T-helper 17 cell (primary cell): Measurements from ENCODE around the gene GNE. TPM values are rescaled to one million over a fixed set of nuclear protein-coding genes. Genes with fewer than 3 reads are reported as not detected.
A peak's percentile ranks its signal among the peaks of the same experiment; 100 is the strongest.
"Not testable (repeated sequence)": the region's sequence is repeated elsewhere in the genome, so short reads cannot be mapped to it uniquely, and the experiment has no call there.

Experiments
- ATAC-seq: fragments of 150-1000 bp; cut with Tn5 transposase; 2 replicates; pipeline ENCODE4 v1.10.0; 2021; ENCODE audit warnings: mild to moderate bottlenecking, moderate library complexity
- DNase-seq, 3 donors: peaks; one replicate each; pipeline versions ENCODE4 v3.0.0 to v3.0.0-alpha.2; 2020 to 2021
- H3K9me3 ChIP-seq: one replicate; pipeline ENCODE4 v1.7.0; 2013; ENCODE audit warnings: low read length, mild to moderate bottlenecking; ENCODE audit not compliant: control insufficient read depth, poor library complexity, severe bottlenecking
- H3K27ac Mint-ChIP-seq: one replicate; pipeline ENCODE4 v1.8.0; 2022; ENCODE audit warnings: mild to moderate bottlenecking, moderate library complexity, mixed read lengths
- H3K27me3 Mint-ChIP-seq: one replicate; pipeline ENCODE4 v1.8.0; 2022; ENCODE audit warnings: mixed read lengths
- H3K36me3 Mint-ChIP-seq: one replicate; pipeline ENCODE4 v1.8.0; 2022; ENCODE audit warnings: low read depth, mixed read lengths
- H3K4me1 Mint-ChIP-seq: one replicate; pipeline ENCODE4 v1.8.0; 2022; ENCODE audit warnings: mild to moderate bottlenecking, mixed read lengths
- H3K4me3 Mint-ChIP-seq: one replicate; pipeline ENCODE4 v1.8.0; 2022; ENCODE audit warnings: mild to moderate bottlenecking, moderate library complexity, mixed read lengths
- total RNA-seq, 4 donors: library from RNA in 2 of 4; stranded (reverse) in 2 of 4; gene quantifications; one replicate each; pipeline ENCODE4 v1.2.3 and lab custom pipeline; 2022 to 2026

GNE gene
- total RNA-seq, 2 donors from 2014 or later: 13.3 to 15.4 TPM

DNA sequence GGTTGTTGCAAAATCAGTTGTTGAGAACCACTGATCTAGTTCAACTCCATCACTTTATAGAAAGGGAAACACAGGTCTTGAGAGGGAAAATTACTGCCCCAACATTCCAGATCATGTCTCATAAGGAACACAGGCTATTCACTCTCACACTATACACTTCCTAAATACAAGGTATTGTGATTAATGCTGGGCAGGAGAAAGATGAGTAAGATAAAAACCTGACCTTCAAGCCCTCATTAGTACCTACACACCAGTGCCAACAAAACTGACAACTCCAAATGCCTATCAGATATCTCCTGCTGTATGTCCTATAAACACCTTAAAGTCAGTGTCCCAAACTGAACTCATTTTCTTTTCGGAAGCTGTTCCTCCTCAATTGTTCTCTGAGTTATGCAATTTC, 8.2 kb downstream of the GNE start:
- H3K27ac Mint-ChIP-seq: no peak overlapping the region
- no peak for ATAC-seq
- H3K4me3 Mint-ChIP-seq: no peak overlapping the region
- H3K4me1 Mint-ChIP-seq: peaks cover 7% of the 10 kb centered on the region
- H3K27me3 Mint-ChIP-seq: no peaks in the 10 kb centered on the region
- no peaks in the 10 kb centered on the region for H3K9me3 ChIP-seq
- peaks cover 2% of the 10 kb centered on the region for H3K36me3 Mint-ChIP-seq
- no peak for DNase-seq

DNA sequence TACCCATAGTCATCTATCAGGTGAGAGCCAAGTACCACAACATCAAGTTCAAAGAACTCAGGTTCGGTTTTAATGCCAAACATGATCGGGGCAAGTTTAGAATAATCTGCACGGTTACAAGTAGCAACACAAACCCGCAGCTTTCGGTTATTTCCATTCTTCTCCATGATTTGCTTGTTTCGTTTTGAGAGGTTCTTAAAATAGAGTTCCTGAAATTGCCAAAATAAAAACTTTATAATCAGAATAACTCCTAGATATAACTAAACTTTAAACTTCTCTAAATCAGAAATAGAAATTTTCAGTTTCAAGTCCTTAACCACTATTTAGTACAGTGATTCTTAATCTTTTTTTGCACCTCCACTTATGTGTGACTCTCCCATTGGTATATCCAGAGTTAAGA, 9.1 kb downstream of the GNE start:
- DNase-seq: no peak
- Mint-ChIP-seq H3K4me1 (peaks cover 7% of the 10 kb centered on the region), H3K36me3 (peaks cover 2% of the 10 kb centered on the region), H3K4me3 (no peak overlapping the region), H3K27me3 (no peaks in the 10 kb centered on the region), H3K27ac (no peak overlapping the region)
- H3K9me3 ChIP-seq: no peaks in the 10 kb centered on the region
- ATAC-seq: no peak

DNA sequence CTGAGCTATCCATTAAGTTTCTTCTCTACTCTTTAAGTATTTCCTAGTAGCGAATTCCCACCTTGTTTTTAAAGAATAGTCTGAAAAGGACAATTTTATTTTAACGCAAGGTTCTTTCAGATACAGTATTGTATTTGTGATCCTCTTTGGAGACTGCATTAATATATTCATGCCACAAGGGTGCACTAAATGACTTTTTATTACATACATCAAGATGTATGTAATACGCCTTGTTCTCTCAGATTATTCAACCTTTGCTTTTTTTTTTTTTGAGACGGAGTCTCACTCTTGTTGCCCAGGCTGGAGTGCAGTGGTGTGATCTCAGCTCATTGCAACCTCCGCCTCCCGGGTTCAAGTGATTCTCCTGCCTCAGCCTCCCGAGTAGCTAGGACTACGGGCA, 10.2 kb downstream of the GNE start:
- not testable (repeated sequence) for DNase-seq, H3K4me1 Mint-ChIP-seq, H3K9me3 ChIP-seq, H3K27me3 Mint-ChIP-seq, H3K4me3 Mint-ChIP-seq, H3K27ac Mint-ChIP-seq, H3K36me3 Mint-ChIP-seq
- peak; percentile 89 for ATAC-seq

DNA sequence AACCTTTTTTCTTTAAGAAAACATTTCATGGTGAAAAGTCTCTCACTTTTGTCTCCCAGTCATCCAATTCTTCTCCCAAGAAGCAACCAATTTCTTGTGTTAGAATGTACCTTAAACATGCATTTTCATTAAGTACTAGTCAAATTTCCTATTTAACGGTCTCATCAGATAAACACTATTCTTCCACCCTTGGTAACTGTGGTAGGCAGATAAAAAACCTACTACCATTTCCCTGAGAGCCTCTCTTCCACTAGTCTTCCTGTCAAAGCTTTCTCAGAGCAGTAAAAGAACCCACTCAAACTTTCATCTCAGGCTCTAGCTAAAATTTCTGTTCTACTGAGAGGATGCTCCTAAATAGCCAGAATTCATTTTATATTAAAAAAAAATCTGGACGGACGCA, 10.9 kb downstream of the GNE start:
- DNase-seq: no peak
- no peaks in the 10 kb centered on the region for H3K9me3 ChIP-seq
- Mint-ChIP-seq H3K27me3 (no peaks in the 10 kb centered on the region), H3K4me1 (peaks cover 7% of the 10 kb centered on the region), H3K27ac (no peak overlapping the region), H3K4me3 (no peak overlapping the region), H3K36me3 (peaks cover 2% of the 10 kb centered on the region)
- no peak for ATAC-seq

DNA sequence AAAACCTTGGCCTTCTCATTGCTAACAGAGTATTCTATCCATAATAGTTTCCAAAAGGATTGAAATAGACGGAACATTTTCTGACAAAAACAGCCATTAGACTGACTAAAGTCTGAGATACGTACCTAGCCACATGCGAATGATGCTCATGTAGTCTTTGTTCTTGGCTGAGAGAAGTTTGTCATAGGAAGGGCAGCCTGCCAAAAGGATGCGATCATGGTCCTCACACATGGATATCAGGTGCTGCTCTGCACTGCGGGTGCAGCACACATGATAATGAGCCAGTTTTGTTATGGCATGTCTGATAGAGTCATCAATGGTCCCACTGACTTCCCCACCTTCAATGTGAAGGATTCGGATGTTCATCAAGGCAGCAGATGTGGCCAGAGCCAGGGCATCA, 12.3 kb downstream of the GNE start:
- Mint-ChIP-seq H3K27me3 (no peaks in the 10 kb centered on the region), H3K4me3 (no peak overlapping the region), H3K4me1 (peaks cover 5% of the 10 kb centered on the region), H3K27ac (no peak overlapping the region), H3K36me3 (peaks cover 2% of the 10 kb centered on the region)
- ATAC-seq (no peak), DNase-seq (no peak)
- H3K9me3 ChIP-seq: no peaks in the 10 kb centered on the region

DNA sequence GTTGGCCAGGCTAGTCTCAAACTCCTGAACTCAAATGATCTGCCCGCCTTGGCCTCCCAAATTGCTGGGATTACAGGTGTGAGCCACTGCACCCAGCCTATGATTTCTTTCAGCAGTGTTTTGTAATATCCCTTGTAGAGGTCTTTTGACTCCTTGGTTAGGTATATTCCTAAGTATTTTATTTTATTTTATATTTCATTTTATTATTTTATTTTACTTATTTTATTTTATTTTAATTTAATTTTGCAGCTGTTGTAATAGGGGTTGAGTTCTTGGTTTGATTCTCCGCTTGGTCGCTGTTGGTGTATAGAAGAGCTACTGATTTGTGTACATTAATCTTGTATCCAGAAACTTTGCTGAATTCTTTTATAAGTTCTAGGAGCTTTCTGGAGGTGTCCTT, 18.6 kb downstream of the GNE start:
- not testable (repeated sequence) for H3K36me3 Mint-ChIP-seq, H3K27ac Mint-ChIP-seq, ATAC-seq

GRCh38 chr9:36239205-36239604, 19.0 kb downstream of the GNE start:
- not testable (repeated sequence) for H3K27ac Mint-ChIP-seq, H3K27me3 Mint-ChIP-seq, DNase-seq, H3K4me3 Mint-ChIP-seq, H3K36me3 Mint-ChIP-seq, ATAC-seq, H3K9me3 ChIP-seq, H3K4me1 Mint-ChIP-seq

More for the DNA sequence above, 18.6 kb downstream of the GNE start:
- not testable (repeated sequence) for H3K27me3 Mint-ChIP-seq, DNase-seq, H3K4me1 Mint-ChIP-seq, H3K9me3 ChIP-seq, H3K4me3 Mint-ChIP-seq

GRCh38 chr9:36237230-36237629, 21.0 kb downstream of the GNE start:
- ATAC-seq (no peak), DNase-seq (no peak)
- no peaks in the 10 kb centered on the region for H3K9me3 ChIP-seq
- Mint-ChIP-seq H3K27me3 (no peaks in the 10 kb centered on the region), H3K4me3 (no peak overlapping the region), H3K36me3 (peaks cover 5% of the 10 kb centered on the region), H3K27ac (no peak overlapping the region), H3K4me1 (peaks cover 14% of the 10 kb centered on the region)

DNA sequence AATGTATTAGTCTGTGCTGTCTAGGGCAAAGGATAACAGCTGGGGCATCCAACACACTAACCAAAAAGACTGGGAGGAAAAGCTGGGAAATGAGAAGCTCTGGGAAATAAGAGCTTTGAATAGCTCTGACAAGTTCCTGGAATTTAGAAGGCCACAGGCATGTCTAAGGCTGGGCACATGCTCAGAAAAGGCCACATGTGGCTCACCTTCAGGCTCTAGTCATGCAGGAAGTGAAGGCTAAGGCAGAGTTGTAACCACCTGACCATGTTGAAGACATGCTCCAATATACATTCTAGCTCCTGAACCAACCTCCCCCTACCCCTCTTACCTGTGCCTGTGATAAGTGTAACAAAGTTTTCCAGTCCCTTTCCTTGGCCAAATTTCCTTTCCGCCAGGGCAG, 35.8 kb downstream of the GNE start:
- DNase-seq (no peak), ATAC-seq (no peak)
- H3K27ac Mint-ChIP-seq: no peak overlapping the region
- no peak overlapping the region for H3K4me3 Mint-ChIP-seq
- H3K36me3 Mint-ChIP-seq: peaks cover 11% of the 10 kb centered on the region
- H3K4me1 Mint-ChIP-seq: peaks cover 20% of the 10 kb centered on the region
- no peaks in the 10 kb centered on the region for H3K27me3 Mint-ChIP-seq
- H3K9me3 ChIP-seq: no peaks in the 10 kb centered on the region

DNA sequence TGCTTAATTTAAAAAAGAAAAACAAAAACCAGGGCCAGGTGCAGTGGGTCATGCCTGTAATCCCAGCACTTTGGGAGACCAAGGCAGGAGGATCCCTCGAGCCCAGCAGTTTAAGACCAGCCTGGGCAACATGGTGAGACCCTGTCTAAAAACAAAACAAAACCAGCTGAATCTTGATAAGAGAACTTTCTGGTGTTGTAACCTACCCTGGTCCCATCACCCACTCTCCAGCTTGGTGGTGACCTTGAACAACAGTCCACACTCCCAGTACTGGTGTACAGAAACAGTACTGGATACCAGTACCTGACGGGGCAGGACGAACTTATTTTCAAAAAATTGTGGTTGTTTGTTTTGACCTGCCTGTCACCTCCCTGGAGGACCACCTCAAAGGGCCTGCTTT, 36.6 kb downstream of the GNE start:
- no peak for ATAC-seq
- no peaks in the 10 kb centered on the region for H3K9me3 ChIP-seq
- no peak overlapping the region for H3K27ac Mint-ChIP-seq
- H3K36me3 Mint-ChIP-seq: peaks cover 14% of the 10 kb centered on the region
- no peaks in the 10 kb centered on the region for H3K27me3 Mint-ChIP-seq
- peaks cover 23% of the 10 kb centered on the region for H3K4me1 Mint-ChIP-seq
- no peak overlapping the region for H3K4me3 Mint-ChIP-seq
- DNase-seq: no peak

GRCh38 chr9:36218411-36218901, 39.8 kb downstream of the GNE start:
- peaks cover 17% of the 10 kb centered on the region for H3K36me3 Mint-ChIP-seq
- ATAC-seq (peak; percentile 40), DNase-seq (no peak)
- H3K4me1 Mint-ChIP-seq: peaks cover 29% of the 10 kb centered on the region
- H3K27ac Mint-ChIP-seq: peak overlapping the region; percentile 94
- H3K9me3 ChIP-seq: no peaks in the 10 kb centered on the region
- peak overlapping the region; percentile 52 for H3K4me3 Mint-ChIP-seq
- H3K27me3 Mint-ChIP-seq: no peaks in the 10 kb centered on the region

- DNase-seq: no peak
- peak; percentile 16 for ATAC-seq
- Mint-ChIP-seq H3K4me3 (peak overlapping the region; percentile 73), H3K27me3 (no peaks in the 10 kb centered on the region), H3K27ac (peak overlapping the region; percentile 94), H3K36me3 (peaks cover 17% of the 10 kb centered on the region), H3K4me1 (peaks cover 29% of the 10 kb centered on the region)
- H3K9me3 ChIP-seq: no peaks in the 10 kb centered on the region
Measured at GRCh38 chr9:36218011-36218410, 40.2 kb downstream of the GNE start.

GRCh38 chr9:36217256-36217968, 40.8 kb downstream of the GNE start:
- Mint-ChIP-seq H3K4me3 (peak overlapping the region; percentile 73), H3K4me1 (peaks cover 29% of the 10 kb centered on the region), H3K27me3 (no peaks in the 10 kb centered on the region), H3K36me3 (peaks cover 14% of the 10 kb centered on the region), H3K27ac (peak overlapping the region; percentile 94)
- DNase-seq (no peak), ATAC-seq (peak; percentile 30)
- H3K9me3 ChIP-seq: no peaks in the 10 kb centered on the region

DNA sequence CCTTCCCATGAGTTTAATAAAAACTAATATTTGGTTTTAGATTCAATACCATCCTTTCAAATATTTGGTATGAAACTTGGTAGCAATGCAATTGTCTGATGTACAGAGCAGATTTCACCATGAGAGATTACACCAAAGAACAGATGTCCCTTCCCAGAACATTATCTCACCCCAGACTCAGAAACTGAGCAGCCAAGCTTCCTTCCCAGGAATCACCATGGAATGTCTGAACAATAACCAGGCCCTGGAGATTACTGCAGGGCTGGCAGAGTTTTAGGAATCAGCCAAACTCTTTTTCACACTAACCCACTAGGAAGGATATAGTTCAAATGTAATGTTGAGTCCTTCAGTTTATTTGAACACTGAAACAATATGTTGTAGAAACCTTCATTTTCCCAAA, 43.7 kb downstream of the GNE start:
- Mint-ChIP-seq H3K27ac (no peak overlapping the region), H3K4me1 (peaks cover 41% of the 10 kb centered on the region), H3K36me3 (peaks cover 12% of the 10 kb centered on the region), H3K4me3 (no peak overlapping the region), H3K27me3 (no peaks in the 10 kb centered on the region)
- H3K9me3 ChIP-seq: no peaks in the 10 kb centered on the region
- ATAC-seq: no peak
- DNase-seq: no peak
